ENCODE measurements around the gene VAMP2. TPM values are rescaled to one million over a fixed set of nuclear protein-coding genes. Genes with fewer than 3 reads are reported as not detected.

Gene VAMP2
- total and polyA plus RNA-seq, 9 of the 15 experiments (the other 6 are each of a cell fraction or from before 2014, with no cell fraction given) = 2.3 to 31.8 (median 6.0) TPM

- no peak for TF ChIP-seq THRB (CRISPR knock-in tag; conservative IDR thresholded peaks at IDR 0.05)
- no peak for TF ChIP-seq ZNF584 (CRISPR knock-in tag; IDR thresholded peaks at IDR 0.05; ENCODE audit: low read depth)
- TF ChIP-seq ETV1 (tag; conservative IDR thresholded peaks at IDR 0.05; ENCODE audit: low read depth) = peak; percentile 79
- no peak for TF ChIP-seq LARP7 (IDR thresholded peaks at IDR 0.05)
- TF ChIP-seq ZNF143 (CRISPR knock-in tag; IDR thresholded peaks at IDR 0.05) = no peak
- peak; percentile 4; the same call in 1 of the 2 replicates for TF ChIP-seq ZNF384 (IDR thresholded peaks at IDR 0.05; ENCODE audit: low read depth, low read length)
- peak; percentile 71 for TF ChIP-seq POLR2G (IDR thresholded peaks at IDR 0.05; ENCODE audit: low read depth, low read length)
- TF ChIP-seq KAT7 (CRISPR knock-in tag; IDR thresholded peaks at IDR 0.05; ENCODE audit: borderline replicate concordance) = 0 out of 2 replicates have a peak, but pooled peaks have one; percentile 25
- TF ChIP-seq IRF2 (CRISPR knock-in tag; IDR thresholded peaks at IDR 0.05) = no peak
- no peak for TF ChIP-seq ZNF507 (tag; conservative IDR thresholded peaks at IDR 0.05)
- no peak for TF ChIP-seq CBX5 (IDR thresholded peaks at IDR 0.05; ENCODE audit: borderline replicate concordance, low read depth)
- TF ChIP-seq NFIC (IDR thresholded peaks at IDR 0.05) = peak; percentile 53
- TF ChIP-seq SFPQ (IDR thresholded peaks at IDR 0.05; ENCODE audit: low read depth, low read length) = no peak
- TF ChIP-seq KLF1 (tag; IDR thresholded peaks at IDR 0.05) = no peak
- TF ChIP-seq JUND (IDR thresholded peaks at IDR 0.05; ENCODE audit: borderline replicate concordance, low read depth, low read length) = no peak; the same call in 1 of the 2 replicates
- no peak; the same call in 2 of the 3 replicates for TF ChIP-seq JUND (tag; IDR thresholded peaks at IDR 0.05; ENCODE audit: borderline replicate concordance, low read depth, low read length)
- peak; percentile 98 for TF ChIP-seq TBP (optimal IDR thresholded peaks at IDR 0.05; ENCODE audit: low read depth, low read length)
- TF ChIP-seq PML (IDR thresholded peaks at IDR 0.05; ENCODE audit: low read length) = no peak
Measured at GRCh38 chr17:8120520-8121406, 42.0 kb downstream of the VAMP2 start (continued).
